Caki2 (cell line): ENCODE data around the gene LURAP1L. TPM values are rescaled to one million over a fixed set of nuclear protein-coding genes. Genes with fewer than 3 reads are reported as not detected.
A peak's percentile ranks its signal among the peaks of the same experiment; 100 is the strongest.

Source experiments
- DNase-seq: peaks from one replicate; pipeline ENCODE4 v3.0.0-alpha.2; 2015; ENCODE audit warnings: low read depth
- in situ Hi-C: cut with HindIII; loops from 2 replicates; pipeline ENCODE4 v1.10.0; 2016; ENCODE audit warnings: low sequenced_read_pairs, low pct_unique_long_range_greater_than_20kb, mixed read lengths
- total RNA-seq: library from RNA; depleted of rRNA; stranded (reverse); fragments of >200 nt; shearing (Covaris generic); gene quantifications from 2 replicates; pipeline ENCODE4 v1.2.3, GENCODE V29; 2014; ENCODE audit warnings: low replicate concordance

The LURAP1L gene
- total RNA-seq, 1 experiment from 2014 or later: 28.4 TPM

DNA sequence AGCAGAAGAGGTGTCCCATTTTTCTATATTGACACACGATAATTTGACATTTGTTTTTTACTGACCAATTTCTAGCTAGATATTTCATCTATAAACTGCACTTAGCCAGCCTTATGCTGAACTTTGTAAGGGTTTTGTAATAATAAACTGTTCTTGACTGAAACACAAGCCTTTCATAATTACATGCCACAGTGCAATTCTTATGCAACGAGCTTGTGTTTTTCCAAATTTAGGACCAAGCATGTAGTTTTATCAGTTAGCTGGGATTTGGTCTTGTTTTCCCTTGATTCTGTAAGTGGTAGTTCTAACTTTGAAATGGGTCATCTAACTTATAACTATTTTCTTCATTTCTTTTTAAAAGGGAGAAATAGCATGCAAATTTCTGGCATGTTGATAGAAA lies 1.3 kb upstream of the LURAP1L start:
- DNase-seq: no peak
- in situ Hi-C loops: no loop called here

DNA sequence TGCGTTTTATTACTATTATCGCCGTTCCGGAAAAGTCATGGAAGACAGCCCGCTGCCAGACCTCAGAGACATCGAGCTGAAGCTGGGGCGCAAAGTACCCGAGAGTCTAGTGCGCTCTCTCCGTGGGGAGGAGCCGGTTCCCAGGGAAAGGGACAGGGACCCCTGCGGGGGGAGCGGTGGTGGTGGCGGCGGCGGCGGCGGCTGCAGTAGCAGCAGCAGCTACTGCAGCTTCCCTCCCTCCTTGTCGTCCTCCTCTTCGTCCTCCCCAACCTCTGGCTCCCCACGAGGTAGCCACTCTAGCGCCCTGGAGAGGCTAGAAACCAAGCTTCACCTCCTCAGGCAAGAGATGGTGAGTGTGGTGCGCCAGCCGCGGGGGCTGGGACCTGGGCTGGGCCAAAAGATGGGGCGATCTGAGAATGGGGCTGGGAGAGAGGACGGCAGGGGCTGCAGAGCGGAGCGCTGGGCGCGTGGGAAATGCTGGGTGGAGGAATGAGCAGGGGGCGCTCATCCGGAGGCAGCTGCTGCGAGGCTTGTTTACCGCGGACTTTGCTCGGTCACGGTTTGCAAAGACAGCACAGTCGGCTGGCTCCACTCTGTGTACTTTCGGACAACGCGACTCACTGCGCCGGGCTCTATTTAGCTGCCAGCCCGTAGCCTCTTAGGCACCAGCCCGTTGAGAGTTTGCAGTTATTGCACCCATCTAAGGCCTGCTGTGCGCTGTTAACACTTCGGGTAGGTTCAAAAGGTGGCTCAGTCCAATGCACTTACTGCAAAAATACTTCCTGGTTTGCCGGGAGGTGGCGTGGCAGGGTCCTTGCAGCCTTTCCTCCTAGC lies 1.1 kb downstream of the LURAP1L start:
- in situ Hi-C loops: no loop called here
- DNase-seq: peak; percentile 86

DNA sequence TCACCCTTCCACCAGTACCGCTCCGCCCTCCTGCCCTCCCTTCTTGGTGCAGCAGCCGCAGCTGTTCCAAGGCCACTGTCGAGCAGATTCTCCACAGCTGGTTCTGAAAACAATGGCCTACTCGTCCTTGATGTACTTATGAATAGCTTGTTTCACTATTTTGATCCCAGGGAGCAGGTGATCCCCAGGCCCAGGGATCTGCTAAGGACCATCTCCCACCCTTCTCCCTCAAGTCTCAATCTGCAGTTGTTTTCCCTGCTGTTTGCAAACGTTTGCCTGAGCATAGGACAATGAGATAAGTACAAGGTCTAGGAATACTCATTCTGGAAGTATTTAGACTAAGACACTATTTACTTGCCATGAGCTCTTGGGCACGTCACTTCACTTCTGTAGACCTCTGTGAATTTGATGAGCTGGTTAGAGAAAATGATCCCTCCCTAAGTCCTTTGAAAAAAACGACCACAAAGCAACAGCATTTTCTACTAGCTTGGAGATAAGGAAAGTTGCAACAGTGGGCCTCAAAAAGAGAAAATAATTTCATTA lies 1.8 kb downstream of the LURAP1L start:
- no peak for DNase-seq
- in situ Hi-C loops: no loop called here

DNA sequence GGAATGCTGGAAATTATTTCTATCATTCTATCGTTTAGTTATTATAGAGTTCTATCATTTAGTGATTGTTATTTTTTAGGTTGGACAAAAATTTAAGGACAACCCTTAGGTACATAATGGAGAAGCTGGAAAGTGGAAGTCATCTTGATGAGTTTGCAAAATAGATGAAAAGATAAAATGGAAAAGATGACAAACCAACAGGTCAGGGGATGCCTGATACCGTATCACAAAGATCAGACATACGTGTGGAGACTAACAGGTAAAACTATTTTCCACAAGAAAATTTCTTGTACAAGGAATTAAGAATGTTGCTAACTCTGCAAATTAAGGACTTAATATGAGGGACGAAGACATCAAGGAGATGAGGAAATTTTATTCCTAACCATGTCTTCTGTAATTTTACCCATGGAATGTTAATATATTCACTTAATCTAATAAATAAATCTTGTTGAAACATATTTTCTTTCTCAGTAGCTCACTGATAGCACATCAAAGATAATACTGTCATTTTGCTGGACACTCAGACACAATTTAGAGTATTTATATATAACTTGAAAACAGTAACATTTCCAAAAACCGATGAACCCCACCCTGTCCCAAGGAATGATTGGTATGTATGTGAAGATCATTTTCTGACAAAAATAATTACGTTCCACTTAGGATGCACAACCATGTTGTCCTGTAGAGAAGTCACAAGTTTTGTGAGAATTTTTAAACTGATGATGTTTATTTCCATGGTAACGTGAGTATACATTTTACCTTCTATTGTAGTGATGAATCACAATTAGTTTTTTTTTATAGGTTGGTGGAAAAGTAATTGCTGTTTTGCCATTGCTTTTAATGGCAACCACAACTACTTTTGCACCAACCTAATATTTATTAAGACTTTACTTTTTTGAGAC lies 2.6 kb downstream of the LURAP1L start:
- in situ Hi-C loops: no loop called here
- peak; percentile 45 for DNase-seq

DNA sequence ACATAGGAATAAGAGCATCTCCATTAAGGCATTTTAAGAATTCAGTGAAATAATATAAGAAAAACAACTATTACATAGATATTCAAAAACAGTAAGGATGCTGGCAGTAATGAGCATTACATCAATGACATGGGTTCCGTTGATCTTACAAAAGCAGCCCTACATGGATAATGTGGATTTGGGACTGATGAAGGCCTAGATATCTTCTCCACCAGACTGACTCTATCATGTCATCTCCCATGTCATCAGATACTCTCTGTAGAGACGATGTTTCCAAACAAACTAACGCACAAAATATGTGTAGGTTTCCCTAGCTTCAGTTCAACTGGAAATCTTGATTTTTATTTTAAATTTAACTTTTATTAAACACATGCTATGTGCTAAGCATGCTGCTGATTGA lies 3.6 kb downstream of the LURAP1L start:
- in situ Hi-C loops: no loop called here
- peak; percentile 51 for DNase-seq

DNA sequence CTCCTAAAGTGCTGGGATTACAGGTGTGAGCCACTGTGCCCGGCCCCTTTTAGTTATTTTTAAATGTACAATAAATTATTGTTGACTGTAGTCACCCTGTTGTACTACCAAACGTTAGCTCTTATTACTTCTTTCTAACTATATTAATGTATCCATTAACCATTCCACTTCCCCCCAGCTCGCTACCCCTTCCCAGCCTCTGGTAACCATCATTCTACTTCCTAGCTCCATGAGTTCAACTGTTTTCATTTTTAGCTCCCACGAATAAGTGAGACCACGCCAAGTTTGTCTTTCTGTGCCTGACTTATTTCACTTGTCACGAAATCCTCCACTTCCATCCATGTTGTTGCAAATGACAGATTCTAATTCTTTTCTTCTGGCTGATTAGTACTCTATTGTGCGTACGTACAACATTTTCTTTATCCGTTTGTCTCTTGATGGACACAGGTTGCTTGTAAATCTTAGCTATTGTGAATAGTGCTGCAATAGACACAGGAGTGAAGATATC lies 6.5 kb downstream of the LURAP1L start:
- in situ Hi-C loops: no loop called here
- peak; percentile 61 for DNase-seq

DNA sequence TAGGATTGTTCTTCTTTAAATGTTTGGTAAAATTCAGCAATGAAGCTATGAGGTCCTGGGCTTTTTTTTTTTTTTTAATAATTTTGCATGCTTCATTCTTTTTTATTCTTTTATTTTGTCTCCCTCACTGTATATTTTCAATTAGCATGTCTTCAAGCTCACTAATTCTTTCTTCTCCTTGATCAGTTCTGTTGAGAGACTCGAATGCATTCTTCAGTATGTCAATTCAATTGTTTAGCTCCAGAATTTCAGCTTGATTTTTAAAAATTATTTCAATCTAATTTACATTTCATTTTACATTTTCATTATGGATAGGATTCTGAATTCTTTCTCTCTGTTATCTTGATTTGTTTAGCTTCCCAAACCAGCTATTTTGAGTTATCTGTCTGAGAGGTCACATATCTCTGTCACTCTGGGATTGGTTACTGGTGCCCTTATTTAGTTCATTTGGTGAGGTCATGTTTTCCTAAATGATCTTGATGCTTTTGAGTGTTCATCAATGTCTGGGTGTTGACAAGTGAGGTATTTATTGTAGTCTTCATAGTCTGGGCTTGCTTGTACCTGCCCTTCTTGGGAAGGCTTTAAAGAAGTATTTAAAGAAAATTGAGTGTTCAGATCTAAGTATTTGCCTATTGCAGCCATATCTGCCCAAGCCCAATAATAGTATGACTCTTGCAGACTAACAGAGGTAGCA lies 9.1 kb downstream of the LURAP1L start:
- no peak for DNase-seq
- in situ Hi-C loops: no loop called here

DNA sequence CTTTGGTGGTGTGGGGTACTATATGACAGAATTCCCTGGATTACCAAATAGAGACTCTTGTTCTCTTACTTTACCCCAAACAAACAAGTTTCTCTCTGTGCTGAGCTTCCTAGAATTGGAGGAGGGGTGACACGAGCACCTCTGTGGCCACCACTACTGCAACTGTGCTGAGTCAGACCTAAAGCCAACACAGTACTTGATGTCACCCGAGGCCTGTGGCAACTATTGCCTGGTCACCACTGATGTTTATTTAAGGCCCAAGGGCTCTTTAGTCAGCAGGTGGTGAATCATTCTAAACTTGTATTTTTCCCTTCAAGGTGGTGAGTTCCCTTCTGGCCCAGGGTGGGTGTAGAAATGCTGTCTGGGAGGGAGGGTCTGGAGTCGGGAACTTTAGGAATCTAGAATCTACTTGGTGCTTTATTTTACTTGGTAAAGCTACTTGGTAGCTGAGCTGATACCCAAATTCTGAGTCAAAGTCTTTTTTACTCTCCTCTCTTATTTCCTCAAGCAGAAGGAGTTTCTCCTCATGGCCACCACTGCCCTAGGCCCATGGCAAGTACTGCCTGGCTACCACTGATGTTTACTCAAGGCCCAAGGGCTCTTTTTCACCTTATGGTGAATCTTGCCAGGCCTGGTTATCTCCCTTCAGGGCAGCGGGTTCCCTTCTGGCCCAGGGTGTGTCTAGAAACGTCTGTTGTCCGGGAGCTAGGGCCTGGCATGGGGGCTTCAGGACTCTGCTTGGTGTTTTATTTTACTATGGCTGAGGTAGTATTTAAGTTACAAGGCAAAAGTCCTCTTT lies 9.8 kb downstream of the LURAP1L start:
- in situ Hi-C loops: no loop called here
- DNase-seq: peak; percentile 92

DNA sequence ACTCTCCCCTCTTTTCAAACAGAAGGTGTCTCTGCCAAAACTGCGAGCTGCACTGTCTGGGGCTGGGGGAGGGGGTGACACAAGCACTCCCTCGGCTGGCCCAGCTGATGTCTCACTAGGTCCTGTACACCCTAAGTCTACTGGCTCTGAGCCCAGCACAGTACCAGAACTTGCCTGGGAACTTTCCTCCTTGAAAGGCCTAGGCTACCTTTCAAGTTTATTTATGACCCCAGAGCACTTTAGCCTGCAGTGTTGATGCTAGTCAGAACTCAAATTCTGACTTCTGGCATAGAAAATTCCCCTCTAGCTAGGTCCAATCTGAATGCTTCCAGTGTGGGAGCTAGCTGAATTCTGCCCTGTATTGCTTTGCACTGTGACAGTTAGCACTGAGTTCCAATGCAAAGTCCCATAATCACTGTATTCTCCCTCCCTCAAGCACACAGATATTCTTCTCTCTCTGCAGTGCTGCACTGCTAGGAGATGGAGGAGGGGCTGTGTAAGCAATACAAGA lies 10.5 kb downstream of the LURAP1L start:
- in situ Hi-C loops: no loop called here
- peak; percentile 67 for DNase-seq

DNA sequence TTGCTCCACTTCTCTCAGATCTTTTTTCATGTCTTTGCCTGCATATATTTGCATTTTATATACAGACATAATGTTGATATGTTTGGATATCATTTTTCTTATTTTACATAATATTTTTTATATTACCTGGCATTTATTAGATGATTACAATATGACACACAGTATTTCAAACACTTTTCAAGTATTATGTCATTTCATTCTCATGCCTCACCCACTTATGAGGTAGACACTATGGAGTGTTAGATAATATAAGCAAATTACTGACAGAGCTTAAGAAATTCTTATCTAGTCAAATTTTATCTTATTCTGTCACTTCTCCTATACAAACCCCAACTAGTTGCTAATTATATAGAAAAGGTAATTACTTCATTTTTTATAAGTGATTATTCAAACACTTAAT lies 11.1 kb downstream of the LURAP1L start:
- in situ Hi-C loops: no loop called here
- DNase-seq: no peak

DNA sequence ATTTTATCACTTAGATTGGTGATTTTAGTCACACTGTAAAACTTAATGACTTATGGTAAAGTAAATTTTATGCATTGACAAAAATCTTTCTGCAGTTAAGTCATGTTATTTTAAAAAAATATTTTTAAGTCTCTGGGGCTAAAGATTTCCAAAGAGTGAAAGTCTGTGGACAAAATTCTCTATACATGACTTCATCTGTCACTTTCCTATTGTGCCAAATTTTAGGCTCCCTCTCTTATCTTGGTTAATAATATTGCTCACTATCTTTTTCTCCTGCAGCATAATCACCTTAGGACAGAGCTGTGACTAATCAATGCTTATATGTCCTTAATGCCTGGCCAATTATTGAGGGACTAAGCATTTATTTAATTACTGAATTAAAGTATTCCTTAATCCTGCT lies 15.2 kb downstream of the LURAP1L start:
- in situ Hi-C loops: no loop called here
- DNase-seq: no peak

DNA sequence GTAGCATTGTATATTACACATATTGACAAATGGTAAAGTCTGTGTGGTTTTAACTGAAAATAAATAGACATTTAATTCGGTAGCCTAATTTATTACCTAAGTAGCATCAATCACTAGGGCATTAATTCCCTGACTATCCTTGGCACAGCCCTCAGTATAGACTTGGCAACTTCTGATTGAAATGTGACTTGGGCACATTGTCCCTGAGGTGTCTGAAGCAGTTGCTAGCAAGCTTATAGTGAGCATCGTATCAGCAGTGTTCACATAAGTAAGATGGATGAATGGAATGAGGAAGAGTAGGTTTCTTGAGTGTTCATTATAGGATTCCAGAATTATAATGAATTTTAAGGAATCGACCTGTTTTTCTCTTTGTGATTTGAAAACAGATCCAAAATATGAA lies 16.1 kb downstream of the LURAP1L start:
- in situ Hi-C loops: no loop called here
- DNase-seq: no peak

DNA sequence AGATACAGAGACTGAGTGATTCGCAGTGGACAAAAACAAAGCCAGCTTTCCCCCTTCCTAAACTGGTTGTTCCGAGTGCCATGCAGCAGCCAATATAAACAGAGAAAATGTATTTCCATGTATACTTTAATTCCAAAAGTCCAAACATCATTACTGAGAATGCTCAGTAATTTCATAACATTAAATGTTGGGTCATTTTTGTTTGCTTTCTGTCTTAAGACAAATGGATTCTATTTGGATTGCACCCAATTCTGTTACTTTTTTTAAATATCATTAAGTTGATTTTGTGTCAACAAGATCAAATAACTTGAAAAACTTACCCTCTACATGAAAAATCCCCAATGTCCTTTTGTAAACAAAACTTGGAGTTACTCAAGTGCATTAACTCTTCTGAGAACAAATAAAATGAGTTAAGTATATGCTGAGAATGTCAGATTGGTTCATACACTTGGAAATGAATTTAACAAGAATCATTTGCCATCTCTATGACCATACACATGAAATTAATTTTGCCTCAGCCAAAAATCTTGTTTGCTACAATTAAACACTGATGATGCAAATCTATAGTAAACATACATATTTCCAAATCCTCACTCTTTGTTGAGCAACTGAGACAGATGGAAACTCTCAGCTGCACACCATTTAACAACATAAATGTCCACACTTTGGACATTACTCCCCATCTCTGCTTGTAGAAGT lies 19.4 kb downstream of the LURAP1L start:
- DNase-seq: no peak

DNA sequence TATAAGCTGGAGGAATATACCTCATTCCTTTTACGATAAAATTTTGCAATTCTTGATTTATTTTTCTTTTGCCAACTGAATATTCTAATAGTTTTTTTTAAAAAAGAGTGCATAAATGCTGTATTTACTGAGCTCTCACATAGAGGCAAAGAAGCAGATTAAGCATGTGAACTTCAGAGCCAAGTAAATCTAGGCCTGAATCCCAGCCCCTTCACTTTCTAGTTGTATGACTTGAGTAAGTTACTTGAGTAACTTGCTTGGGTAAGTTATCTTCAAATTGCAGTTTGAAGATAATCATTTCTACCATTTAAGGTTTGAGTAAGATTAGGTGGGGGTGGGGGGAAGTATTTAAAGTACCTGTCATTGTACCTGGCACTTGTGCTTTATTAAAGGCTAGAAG lies 21.8 kb downstream of the LURAP1L start:
- DNase-seq: no peak
- in situ Hi-C loops: no loop called here

More for the DNA sequence above, 19.4 kb downstream of the LURAP1L start:
- in situ Hi-C loops: no loop called here

DNA sequence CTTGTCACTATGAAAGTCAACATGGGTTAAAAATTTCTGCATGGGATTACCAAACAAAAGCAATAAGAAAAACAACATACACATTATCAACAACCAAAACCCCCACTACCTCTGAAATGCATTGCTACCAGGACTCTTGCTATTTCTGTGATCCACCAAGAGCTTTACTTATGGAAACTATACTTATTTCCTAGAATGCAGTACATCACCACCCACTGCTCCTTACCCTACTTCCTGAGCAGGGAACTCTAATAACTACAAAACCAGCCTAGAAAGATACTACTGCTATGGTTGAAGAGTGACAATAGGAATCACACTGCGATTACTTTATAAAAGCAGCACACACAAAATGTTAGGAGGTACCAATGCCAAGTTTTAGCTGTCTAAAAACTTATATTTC lies 22.2 kb downstream of the LURAP1L start:
- no peak for DNase-seq
- in situ Hi-C loops: no loop called here

DNA sequence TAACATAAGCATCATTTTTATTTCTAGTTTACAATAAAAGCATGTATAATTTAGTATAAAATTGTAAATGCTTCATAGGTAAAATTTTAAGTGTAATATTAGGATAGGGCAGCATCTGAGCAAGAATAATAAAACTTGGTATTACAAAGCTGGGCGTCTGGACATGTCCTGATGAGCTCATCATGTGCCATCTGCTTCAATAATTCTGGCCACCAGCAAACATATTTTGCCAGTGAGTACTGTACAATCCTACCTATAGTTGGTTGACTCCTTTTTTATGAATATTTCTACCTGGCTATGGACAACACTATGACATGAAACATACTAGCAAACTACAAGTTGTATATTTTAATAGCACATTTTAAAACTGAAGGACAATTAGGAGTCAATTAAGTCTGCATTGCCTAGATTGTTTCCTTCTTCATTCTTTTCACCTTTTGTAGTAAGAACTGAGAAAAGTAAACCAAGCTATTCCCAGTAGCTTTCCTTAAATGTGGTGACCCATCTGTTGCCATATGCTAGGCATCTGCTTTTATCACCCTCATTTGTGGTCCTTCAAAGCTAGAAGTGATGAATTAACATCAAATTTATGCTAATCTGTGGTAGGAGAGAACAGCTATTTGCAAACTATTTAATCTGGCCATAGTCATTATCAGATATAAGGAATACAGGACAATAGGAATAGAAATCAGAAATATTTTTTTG lies 23.4 kb downstream of the LURAP1L start:
- in situ Hi-C loops: no loop called here
- DNase-seq: no peak
